Amygdala (tissue), 56 donors: Measurements from ENCODE around the gene OXCT2.
"Not testable (repeated sequence)": the region's sequence is repeated elsewhere in the genome, so short reads cannot be mapped to it uniquely, and the experiment has no call there.

Experiments
- DNase-seq, 56 donors: peaks; one replicate each; lab custom pipeline; 2025; lab: John Stamatoyannopoulos, UW

Gene OXCT2

DNA sequence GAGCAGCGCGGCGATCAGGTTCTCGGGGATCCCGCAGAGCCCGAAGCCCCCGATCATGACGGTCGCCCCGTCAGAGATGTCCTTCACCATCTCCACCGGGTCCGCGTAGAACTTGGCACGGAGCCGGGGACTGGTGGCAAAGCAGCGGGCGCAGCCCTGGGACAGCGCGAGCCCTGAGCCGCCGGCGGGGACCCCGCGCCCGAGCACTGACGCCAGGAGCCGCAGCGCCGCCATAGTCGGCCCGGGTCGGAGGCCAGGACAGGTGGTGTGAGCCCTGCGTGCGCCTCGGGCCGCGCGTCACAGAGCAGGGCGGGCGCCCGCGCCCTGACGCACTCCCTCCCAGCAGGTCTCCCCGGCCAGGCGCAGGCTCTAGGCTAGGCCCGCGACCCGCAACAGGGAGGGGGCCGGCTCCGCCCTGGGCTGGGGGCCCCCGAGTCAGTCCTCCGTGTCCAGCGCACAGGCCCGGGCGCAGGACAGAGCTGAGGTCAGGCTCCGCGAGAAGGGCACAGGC lies at the start of gene OXCT2:
TSS of gene OXCT2 (minus strand) at position 327 of the 511 bp plus-strand sequence. CDS start at position 234, 93 bp downstream.
- not testable (repeated sequence) for DNase-seq

DNA sequence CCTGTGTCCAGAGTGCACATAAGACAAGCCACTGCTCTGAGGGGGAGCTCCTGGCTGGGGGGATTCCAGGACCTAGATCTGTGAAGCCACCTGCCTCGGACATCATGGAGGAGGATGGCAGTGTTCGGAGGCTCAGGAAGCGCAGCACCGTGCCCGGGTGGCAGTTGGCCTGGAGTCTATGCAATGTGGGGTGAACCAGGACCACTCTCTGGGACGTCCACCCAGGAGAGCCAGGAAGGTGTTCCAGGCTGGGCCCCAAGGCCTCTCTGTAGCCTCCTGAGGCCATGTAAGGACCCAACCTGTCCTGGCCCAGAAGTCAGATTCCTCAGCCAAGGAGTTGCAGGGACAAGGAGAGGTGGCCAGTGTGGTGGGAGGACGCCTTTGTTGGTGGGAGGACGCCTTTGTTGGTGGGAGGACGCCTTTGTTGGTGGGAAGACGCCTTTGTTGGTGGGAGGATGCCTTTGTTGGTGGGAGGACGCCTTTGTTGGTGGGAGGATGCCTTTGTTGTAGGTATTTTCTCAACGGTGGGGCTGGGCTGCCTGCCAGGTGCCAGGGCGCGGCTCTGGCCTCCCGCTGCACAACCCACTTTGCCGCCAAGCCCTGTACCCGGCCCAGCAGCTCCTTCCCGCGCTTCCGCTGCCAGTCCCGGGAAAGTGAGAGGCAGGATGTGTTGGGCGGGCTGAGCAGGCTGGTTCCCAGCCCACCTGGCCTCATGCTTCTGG lies 48.1 kb upstream of the OXCT2 start:
- no peak for DNase-seq

DNA sequence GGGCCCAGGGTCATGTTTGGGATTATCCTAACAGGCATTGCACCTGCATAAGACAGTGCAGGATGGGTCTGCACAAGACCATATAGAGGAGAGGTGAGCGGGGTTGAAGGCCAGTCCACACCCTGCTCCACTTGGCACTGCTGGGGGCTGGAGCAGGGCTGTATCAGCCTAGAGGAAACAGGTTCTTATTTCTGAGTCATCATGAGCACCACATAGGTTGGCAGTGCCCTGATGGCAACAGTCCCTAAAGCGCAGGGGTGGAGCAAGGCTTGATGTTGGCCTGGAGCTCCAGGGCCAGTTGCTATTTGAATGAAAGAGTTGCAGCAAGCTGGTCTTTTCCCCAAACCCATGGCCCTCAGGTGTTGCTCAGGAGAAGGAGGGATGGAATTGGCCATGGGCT lies 47.3 kb upstream of the OXCT2 start:
- DNase-seq = no peak

DNA sequence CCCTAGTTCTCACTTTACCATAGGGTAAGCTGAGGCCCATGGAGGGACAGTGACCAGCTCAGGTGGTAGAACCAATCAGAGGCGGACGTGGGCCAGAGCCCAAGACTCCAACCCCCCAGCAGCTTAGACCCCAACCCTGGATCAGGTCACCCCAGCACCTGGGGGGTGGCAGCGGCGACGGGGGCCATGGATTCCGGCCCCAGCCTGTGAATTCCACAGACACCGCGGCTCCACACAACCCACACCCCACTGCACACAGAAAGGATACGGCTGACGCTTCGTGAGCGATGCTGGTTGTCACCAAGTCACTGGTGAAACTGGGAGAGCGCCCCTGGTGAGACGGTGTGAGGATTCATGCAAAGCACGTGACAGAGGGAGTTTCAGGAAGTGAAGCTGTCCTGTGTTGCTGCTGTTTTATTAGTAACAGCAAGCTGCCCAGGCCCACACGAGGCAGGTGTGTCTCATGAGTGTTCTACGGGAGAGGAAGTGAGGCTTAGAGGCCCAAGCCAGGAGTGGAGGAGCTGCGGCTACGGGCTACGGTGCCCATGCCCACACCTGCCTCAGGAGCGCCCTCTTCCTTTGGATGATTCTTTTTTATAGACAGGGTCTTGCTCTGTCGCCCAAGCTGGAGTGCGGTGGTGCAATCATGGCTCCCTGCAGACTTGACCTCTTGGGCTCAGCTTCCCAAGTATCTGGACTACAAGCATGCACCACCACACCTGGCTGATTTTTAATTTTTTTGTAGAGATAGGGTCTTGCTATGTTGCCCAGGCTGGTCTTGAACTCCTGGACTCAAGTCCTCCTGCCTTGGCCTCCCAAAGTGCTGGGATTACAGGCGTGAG lies 46.2 kb upstream of the OXCT2 start:
- DNase-seq = peak in 13 of 56 donors; percentile 2 to 33 (median 10)

DNA sequence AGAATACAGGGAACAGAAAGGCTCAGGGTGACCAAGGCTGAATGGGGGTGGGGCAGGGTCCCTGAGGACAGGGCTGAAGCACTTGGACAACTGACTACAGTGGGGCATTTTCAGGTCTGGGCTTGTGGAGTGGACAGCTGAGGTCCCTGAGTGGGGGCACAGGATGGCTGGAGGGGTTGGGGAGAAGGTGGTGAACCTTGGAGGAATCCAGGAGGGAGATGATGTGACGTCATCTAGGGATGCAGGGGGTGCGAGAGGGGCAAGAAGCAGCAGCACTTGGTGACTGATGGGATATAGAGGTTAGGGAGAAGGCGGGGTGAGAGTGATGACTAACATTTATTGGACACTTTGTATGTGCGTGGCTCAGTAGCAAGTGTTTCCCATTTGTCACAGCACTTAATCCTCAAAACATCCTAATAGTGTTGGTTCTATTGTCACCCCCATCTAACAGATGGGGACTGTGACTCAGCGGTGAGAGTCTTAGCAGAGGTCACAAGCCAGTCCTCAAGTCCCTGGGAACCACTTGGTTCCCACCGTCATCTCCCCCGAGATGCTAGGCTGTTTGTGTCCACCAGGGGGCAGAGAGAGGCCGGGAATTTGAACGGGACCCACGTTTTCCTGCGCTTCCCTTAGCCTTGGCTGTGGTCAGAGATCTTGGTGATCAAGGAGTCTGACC lies 45.4 kb upstream of the OXCT2 start:
- DNase-seq = peak in 45 of 56 donors; percentile 2 to 75 (median 37)

DNA sequence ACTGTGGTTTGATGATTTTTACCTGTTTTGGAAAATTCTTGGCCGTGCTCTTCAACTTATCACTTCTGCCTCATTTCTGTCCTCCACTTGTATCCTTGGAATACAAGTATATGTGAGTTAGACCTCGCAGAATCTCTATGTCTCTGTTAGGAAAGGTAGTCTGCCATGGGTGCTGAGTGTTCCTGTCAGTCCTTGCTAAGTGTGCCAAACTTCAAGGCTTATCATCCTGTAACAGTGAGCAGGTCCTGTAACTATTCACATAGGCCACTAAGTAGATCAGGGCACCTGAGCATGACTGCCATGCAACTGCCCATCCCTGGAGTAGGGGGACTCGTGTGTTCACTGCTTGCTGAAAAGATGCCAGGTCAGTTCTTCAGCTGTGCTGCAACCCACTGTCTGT lies 41.8 kb upstream of the OXCT2 start:
- DNase-seq = no peak

DNA sequence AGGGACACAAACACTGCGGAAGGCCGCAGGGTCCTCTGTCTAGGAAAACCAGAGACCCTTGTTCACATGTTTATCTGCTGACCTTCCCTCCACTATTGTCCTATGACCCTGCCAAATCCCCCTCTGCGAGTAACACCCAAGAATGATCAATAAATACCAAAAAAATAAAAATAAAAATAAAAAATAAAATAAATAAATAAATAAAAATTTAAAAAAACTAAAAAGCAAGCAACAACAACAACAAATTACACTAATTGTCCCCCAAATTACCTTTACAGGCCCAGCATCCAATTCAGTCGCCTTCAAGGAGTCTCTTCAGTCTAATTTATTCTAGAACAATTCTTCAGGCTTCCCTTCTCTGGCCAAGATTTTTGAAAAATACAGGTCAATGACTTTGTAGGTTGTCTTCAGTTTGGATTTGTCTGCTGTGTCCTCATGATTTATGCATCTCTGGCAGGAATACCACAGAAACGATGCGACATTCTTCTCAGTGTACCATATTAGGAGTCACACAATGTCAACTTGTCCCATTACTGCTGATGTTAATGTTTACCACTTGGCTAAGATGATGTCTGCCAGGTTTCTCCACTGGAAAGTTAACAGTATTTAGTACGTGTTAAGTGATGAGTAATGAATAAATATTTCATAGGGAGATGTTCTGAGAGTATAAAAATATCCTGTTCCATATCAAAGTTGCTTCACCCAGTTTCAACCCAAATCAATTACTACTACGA lies 37.8 kb upstream of the OXCT2 start:
- DNase-seq = no peak

DNA sequence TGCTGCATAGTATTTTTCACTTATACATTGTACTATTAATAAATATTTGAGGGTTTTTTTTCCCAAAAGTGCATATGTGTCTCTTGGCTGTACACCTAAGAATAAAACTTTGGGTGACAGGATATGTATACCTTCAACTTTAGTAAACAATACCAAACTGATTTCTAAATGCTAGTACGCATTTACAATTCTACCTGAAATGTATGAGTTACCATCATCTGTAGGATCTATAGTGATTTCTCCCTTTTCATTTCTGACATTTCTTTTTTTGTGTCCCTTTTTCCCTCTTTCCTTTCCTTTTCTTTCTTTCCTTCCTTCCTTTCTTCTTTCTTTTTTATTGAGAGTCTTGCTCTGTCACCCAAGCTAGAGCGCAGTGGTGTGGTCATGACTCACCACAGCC lies 34.2 kb upstream of the OXCT2 start:
- DNase-seq = no peak

DNA sequence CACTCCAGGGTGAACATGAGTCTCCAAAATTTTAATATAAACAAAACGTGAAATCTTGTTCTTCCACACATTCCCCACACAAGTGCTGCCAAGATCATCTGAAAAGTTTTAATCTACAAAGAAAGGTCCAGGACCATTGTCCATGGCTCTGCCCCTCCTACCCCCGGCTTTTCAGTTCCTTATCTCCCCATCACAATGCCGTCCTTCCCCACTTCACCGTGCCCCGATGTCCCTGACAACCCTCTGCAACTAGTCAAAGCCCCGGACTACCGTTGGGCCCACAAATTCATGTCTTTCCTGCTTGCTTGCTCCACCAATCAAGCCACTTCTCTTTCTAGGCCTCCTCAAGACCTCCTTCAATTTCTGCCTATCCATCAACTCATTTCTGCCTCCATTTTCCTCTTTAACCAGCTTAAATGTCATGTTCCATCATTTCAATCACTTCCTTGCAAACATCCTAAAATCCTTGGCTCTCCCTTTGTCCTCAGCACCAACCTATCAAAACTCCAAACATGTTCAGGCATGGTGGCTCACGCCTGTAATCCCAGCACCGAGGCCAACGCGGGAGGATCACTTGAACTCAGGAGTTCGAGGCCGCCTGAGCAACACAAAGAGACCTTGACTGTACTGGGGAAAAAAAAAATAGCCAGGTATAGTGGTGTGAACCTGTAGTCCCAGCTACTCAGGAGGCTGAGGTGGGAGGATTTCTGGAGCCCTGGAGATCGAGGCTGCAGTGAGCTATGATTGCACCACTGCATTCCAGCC lies 31.5 kb upstream of the OXCT2 start:
- no peak for DNase-seq

DNA sequence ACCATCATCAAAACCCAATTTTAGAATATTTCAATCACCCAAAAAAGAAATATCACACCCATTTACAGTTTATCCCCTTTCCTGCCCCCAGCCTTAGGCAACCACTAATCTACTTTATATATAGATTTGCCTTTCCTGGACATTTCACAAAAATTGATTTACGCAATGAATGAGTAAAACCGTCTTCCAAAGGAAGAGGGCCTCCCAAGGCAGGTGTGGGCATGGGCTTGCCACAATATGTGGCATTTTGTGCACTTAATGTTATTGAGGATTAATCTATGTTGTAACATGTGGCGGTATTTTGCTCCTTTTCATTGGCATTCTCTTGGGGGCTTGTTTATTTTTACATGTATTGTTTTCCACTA lies 29.3 kb upstream of the OXCT2 start:
- no peak for DNase-seq

DNA sequence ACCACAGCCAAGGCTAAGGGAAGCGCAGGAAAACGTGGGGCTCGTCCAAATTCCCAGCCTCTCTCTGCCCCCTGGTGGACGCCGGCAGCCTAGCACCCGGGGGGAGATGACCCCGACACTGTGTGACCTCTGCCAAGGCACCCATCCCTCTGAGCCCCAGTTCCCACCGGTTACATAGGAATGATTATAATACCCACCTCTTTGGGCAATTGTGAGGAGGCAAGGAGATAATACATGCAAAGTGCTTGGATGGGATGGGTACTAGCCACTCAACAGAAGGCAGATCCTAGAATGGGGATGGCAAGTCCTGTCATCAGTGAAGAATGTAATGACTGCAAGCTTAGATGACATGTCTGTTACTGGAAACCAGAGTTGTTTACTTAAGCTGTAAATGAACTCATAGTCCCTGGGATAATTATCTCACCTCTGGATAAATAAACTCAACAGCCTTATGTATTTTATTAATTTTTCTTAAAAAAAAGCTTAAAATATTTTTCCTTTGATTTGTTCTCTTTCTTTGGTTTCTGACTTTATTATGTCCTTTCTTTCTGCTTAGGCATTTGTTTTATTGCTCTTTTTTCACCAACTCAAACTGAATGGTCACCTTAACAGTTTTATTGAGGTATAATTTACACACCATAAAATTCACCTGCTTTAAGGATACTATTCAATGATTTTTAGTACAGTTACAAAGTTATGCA lies 28.8 kb upstream of the OXCT2 start:
- peak in 43 of 56 donors; percentile 8 to 81 (median 50) for DNase-seq

DNA sequence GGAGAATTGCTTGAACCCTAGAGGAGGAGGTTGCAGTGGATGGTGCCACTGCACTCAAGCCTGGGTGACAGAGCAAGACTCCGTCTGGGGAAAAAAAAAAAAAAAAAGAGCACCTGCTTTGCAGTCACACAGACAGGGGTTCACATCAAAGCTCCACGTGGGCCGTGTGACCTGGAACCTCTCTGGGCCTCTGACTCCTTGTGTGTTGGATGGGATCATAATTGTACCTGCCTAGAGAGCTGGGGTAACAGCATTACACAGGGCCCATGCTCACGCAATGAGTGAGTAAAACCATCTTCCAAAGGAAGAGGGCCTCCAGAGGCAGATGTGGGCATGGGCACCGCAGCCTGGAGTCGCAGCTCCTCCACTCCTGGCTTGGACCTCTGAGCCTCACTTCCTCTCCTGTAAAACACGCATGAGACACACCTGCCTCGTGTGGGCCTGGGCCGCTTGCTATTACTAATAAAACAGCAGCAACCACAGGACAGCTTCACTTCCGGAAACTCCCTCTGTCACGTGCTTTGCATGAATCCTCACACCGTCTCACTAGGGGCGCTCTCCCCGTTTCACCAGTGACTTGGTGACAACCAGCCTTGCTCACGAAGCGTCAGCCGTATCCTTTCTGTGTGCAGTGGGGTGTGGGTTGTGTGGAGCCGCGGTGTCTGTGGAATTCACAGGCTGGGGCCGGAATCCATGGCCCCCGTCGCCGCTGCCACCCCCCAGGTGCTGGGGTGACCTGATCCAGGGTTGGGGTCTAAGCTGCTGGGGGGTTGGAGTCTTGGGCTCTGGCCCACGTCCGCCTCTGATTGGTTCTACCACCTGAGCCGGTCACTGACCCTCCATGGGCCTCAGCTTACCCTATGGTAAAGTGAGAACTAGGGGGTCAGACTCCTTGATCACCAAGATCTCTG lies 28.0 kb upstream of the OXCT2 start:
- DNase-seq = peak in 38 of 56 donors; percentile 0 to 77 (median 38)

DNA sequence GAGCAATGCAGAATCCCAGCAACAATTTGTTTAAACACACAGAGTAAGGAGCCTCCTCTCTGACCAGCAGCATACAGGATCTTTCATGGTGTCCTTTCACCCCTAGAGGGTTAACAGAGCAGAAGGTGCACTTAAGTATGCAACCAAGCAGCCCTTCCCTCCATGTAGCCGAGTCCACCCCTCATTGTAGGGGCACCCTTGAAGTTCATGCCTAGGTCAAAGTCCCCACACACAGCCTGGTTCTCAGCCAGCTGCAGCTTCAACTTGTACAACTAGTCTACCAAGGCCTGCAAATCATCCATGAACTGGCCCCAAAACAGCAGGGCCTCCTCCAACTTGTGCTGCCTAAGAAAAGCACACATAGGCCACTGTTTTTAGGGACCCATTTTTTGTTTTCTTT lies 24.5 kb upstream of the OXCT2 start:
- no peak for DNase-seq

DNA sequence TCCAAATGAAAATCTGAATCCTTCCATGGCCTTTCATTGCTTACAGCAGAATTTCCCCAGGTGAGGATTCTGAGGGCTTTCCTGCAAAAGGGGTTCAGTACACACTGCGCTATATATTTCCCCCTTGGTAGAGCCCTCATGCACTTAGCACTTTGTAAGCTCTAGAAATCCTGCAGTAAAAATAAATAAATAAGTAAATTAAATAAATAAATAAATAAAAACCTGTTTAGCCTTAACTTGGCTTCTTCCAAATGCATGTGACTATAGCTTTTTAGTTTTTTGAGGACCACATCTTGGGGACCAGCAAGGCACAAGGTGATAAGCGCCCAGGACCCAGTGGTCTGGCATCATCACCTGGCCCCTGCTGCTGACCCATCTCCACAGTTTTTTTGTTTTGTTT lies 20.7 kb upstream of the OXCT2 start:
- DNase-seq = no peak

DNA sequence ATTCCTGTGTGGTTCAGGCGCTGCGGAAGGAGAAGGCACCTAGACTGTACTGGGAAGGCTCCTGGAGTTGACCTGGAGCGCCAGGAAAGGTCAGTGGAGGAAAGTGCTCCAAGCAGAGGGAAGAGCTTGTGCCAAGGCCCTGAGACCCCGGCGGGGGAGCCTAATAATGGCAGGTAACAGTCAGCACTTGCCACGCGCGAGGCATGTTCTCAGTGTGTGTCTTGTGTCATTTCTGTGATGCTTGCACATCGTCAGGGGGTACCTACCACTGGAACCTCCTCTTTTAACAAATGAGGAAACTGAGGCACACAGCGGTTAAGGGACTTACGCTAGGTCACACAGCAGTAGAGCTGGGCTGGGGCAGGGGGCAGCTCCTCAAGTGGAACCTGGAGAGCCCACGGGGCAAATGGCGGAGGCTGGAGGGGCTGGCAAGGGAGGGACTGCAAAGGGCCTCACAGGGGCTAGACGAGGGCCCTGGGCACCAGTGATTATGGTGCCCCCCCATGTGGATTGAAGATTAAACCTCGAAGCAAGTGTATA lies 18.5 kb upstream of the OXCT2 start:
- no peak for DNase-seq

DNA sequence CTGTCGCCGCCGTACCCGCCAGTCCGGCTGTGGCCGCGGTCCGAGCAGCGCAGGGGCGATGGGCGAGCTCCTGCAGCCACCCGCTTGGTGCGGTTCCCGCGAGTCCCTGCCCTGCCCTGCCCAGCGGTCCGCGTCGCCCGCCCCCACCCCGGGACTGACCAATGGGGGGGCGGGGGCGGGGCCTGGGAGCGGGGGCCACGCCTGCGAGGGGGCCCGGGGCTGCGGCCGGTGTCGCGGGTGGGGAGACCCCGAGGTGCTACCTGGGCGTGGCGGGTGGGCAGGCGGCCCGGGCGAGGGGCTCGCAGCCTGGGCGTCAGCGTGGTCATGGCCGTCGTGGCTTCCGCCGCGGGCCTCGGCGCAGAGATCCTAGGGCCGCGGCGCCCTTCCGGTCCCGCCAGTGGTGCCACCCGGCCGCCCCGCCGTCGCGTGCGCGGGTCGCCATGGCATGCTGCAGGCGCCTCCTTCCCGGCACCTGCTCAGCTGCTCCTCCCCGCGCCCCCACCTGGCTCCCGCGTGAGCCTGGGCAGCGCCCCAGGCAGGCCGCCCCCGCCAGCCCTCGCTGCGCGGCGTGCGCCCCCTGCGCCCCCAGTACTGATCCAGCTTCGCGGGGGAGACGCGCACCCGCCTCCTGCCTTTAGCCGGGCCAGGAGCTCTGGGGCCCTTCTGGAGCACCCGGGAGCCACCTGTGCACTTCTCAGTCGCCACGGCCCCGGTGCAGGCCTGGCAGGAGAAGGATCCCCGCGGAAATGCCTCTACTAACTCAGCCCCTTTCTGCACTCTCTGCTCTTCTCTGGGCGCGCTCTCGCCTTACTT lies 17.8 kb upstream of the OXCT2 start, which contains the start of gene BMP8B:
TSS of gene BMP8B (minus strand) at position 108 of the 813 bp plus-strand sequence. CDS start 380 bp downstream, outside the sequence.
- DNase-seq = peak in 42 of 56 donors; percentile 4 to 72 (median 40)

DNA sequence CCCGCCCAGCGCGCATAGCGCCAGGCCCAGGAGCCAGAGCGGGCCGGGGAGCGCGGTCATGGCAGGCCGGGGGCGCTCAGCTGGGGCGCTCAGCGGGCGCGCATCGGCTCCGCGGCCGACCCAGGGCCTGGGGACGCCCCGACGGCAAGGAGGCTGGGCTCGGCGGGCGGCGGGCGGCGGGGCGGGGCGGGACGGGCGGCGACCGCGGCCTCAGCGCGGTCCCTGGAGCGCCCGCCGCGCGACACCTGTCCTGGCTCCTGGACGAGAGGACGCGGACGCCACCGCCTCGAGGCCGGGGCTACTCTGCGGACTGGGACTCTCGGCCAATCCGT lies 17.2 kb upstream of the OXCT2 start:
- no peak for DNase-seq
